Measurements from ENCODE around the gene RERE. TPM values are rescaled to one million over a fixed set of nuclear protein-coding genes. Genes with fewer than 3 reads are reported as not detected.
A peak's percentile ranks its signal among the peaks of the same experiment; 100 is the strongest.

RERE gene
- total RNA-seq, 1 donor from 2014 or later = 64.6 TPM

- no peaks in the 10 kb centered on the region for H3K36me3 ChIP-seq
- DNase-seq (ENCODE audit: low spot score in 2 of 2) = no peak
- TF ChIP-seq CTCF (IDR thresholded peaks at IDR 0.05) = no peak
- H3K9me3 ChIP-seq = no peaks in the 10 kb centered on the region
- no peak overlapping the region for H3K4me3 ChIP-seq
- H3K27me3 ChIP-seq = no peaks in the 10 kb centered on the region
- H3K27ac ChIP-seq = no peak overlapping the region
- peaks cover 0 to 7% of the 10 kb centered on the region in 2 donors for H3K4me1 ChIP-seq
- intact Hi-C loops (cut with DNase I) = no loop called here
These were observed 385.7 kb downstream of the RERE start for GRCh38 chr1:8431784-8432183.

GRCh38 chr1:8431019-8431418 is 386.4 kb downstream of the RERE start:
- Histone ChIP-seq H3K36me3 (no peaks in the 10 kb centered on the region), H3K4me3 (no peak overlapping the region), H3K27ac (peak overlapping the region in 1 of 2 donors; percentile 18), H3K4me1 (peaks cover 0 to 7% of the 10 kb centered on the region in 2 donors), H3K9me3 (no peaks in the 10 kb centered on the region), H3K27me3 (no peaks in the 10 kb centered on the region)
- no peak for TF ChIP-seq CTCF (IDR thresholded peaks at IDR 0.05)
- intact Hi-C loops (cut with DNase I) = no loop called here
- no peak for DNase-seq (ENCODE audit: low spot score in 2 of 2)

- H3K27ac ChIP-seq = peak overlapping the region in 1 of 2 donors; percentile 18
These were observed 387.0 kb downstream of the RERE start for GRCh38 chr1:8430476-8430875.

GRCh38 chr1:8429549-8430110 is 387.8 kb downstream of the RERE start:
- no peaks in the 10 kb centered on the region for H3K36me3 ChIP-seq
- no peak for DNase-seq (ENCODE audit: low spot score in 2 of 2)
- peak overlapping the region in 1 of 2 donors; percentile 4 for H3K27ac ChIP-seq
- H3K27me3 ChIP-seq = no peaks in the 10 kb centered on the region
- peaks cover 5 to 14% of the 10 kb centered on the region in 2 donors for H3K4me1 ChIP-seq
- intact Hi-C loops (cut with DNase I) = loop anchor here (5.0 kb wide), 1 partner anchor 33 kb away; no protein-coding TSS in a partner anchor
- no peaks in the 10 kb centered on the region for H3K9me3 ChIP-seq
- TF ChIP-seq CTCF (IDR thresholded peaks at IDR 0.05) = no peak
- H3K4me3 ChIP-seq = no peak overlapping the region

More at GRCh38 chr1:8430476-8430875, 387.0 kb downstream of the RERE start:
- Histone ChIP-seq H3K27me3 (no peaks in the 10 kb centered on the region), H3K9me3 (no peaks in the 10 kb centered on the region), H3K36me3 (no peaks in the 10 kb centered on the region), H3K4me3 (no peak overlapping the region), H3K4me1 (peaks cover 0 to 7% of the 10 kb centered on the region in 2 donors)
- intact Hi-C loops (cut with DNase I) = no loop called here
- DNase-seq (ENCODE audit: low spot score in 2 of 2) = no peak
- no peak for TF ChIP-seq CTCF (IDR thresholded peaks at IDR 0.05)

- Histone ChIP-seq H3K27me3 (no peaks in the 10 kb centered on the region), H3K4me3 (peak overlapping the region in 1 of 2 donors; percentile 17), H3K27ac (peak overlapping the region; percentile 59 to 72), H3K36me3 (no peaks in the 10 kb centered on the region), H3K4me1 (peaks cover 5 to 17% of the 10 kb centered on the region in 2 donors), H3K9me3 (no peaks in the 10 kb centered on the region)
- TF ChIP-seq CTCF (IDR thresholded peaks at IDR 0.05) = no peak
- no peak for DNase-seq (ENCODE audit: low spot score in 2 of 2)
- intact Hi-C loops (cut with DNase I) = loop anchor here (5.0 kb wide), 1 partner anchor 34 kb away; no protein-coding TSS in a partner anchor
These were observed 389.0 kb downstream of the RERE start for GRCh38 chr1:8428441-8428840.
